ENCODE measurements around the gene PRKX.
A peak's percentile ranks its signal among the peaks of the same experiment; 100 is the strongest.
"Not testable (repeated sequence)": the region's sequence is repeated elsewhere in the genome, so short reads cannot be mapped to it uniquely, and the experiment has no call there.

PRKX gene

DNA sequence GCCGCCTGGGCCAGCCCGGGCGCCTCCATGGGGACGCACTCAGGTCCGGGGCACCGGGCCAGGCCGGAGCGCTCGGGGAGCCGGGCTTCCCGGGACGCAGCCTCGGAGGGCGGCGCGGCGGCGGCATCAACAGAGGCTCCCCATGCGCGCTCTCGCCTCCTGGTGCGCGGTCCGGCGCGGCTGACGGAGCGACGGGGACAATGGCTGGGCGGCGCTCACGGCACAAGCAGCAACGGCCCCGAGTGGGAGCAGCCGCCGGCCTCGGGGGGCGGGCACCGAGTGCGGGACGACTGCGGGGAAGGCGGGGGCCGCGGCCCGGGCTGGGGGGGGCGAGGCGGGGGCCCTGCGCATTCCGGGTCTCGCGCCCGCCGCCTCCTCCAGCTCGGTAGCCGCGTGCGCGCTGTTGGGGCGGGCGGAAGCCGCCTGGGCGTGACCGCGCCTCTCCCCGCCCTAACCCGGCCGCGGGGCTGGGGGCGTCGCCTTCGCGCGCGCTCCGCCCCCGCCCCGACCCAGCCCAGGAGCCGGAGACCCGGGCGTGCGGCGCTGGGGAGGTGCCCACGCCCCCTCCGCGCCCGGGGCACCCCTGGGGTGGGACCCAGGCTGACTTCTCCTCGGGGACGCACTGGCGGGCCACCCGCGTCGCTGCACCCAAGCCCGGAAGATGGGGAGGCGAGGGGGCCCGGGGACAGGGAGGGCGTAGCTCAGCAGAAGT lies at the start of gene PRKX:
PRKX (minus strand) TSS at position 425 of the 712 bp plus-strand sequence; CDS start at position 29, 396 bp downstream.
- DNase-seq: peak in 2 of 3 experiments; percentile 71 to 81

DNA sequence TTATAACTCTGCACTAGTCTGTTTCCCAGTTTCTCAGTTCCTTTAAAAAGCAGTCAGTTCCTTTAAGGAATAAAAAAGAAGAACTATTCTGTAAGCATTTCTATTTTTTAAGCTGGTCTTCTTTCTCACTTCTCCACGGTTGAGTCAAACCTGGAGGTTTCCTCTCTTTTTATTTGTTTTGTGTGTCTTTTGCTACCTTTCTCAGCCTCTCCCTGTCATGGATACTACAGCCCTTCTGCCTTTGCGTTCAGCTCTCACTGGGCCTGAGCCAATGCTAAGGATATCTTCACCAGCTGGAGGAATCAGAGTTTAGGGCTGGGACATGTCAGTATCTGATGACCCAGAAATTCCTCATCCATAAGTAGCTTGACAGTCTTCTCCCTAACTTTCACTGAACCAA lies 49.7 kb upstream of the PRKX start:
- no peak for DNase-seq

DNA sequence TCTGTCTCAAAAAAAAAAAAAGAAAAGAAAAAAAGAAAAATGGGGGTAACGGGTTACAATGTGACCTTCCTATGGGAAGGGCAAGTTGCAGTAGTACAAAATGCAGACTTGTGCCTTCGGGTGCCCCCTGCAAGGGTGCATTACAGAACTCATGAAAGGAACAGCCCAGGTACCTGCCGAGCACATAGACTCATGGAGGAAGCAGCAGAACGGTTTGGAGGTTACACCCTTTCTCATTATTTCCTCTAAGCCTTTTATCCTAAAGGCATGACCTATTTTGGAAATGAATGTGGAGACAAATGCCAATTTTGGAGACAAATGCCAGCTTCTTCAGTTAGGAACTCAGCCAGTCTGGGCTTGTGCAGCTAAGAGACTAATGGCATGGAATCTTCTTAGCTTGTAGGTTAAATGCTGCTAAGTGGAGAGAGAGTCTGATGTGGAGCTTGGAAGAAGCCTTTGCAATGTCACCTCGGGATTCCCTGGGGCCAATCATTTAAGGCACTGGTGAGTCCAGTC lies 44.1 kb upstream of the PRKX start:
- DNase-seq: no peak

DNA sequence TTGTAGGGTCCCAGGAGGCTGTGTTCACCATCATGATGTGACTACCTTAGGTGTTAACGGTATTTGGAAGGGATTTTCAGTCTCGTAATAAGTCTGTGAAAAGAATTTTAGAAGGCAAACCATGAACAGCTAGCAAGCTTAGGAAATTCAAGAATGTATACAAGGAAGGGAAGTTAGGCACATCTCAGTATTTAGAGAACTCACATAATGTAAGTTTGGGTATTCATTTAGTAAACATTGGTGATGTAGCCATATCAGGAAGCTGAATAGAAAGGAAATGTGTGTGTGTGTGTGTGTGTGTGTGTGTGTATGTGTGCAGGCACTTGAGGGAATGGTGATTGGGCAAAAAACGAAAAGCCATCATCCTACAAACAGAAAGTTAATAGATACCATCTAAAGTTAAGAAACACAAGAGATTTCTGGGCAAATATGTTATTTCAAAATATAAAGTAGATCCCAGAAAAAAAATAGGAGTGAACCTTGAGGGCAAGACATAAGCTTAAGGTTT lies 34.7 kb upstream of the PRKX start:
- DNase-seq: no peak

DNA sequence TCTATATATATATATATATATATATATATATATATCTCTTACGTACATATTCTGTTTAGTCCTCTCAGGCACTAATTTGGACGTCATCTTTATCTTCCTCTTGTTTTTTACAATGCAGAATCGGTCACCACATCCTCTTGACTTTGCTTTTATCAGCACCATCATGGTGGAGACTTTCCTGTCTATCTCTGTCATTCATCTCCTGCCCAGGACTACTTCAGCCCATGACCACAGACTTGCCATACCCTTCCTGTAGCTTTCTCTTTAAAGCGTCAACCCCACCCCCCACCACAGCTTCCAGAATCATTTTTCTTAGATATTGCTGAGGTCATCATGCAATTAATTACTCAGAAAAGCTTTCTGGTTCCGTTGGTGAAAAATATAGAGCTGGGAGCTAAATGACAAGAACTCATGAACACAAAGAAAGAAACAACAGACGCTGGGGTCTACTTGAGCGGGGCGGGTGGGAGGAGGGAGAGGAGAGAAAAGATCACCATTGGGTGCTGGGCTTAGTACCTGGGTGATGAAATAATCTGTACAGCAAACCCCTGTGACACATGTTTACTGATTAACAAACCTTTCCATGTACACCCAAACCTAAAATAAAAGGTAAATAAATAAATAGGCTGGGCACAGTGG lies 30.5 kb upstream of the PRKX start:
- DNase-seq: no peak

DNA sequence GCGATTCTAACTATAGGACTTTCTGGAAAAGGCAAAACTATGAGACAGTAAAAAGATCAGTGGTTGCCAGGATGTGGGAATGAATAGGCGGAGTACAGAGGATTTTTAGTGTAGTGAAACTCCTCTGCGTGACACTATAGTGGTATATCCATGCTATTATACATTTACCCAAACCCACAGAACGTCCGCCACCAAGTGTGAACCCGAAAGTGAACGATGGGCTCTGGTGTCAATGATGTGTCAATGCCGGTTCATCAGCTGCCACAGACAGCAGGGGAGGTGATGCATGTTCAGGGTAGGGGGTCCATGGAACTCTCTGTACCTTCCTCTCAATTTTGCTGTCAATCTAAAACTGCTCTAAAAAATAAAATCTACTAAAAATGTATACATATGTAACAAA lies 27.5 kb upstream of the PRKX start:
- DNase-seq: not testable (repeated sequence)

DNA sequence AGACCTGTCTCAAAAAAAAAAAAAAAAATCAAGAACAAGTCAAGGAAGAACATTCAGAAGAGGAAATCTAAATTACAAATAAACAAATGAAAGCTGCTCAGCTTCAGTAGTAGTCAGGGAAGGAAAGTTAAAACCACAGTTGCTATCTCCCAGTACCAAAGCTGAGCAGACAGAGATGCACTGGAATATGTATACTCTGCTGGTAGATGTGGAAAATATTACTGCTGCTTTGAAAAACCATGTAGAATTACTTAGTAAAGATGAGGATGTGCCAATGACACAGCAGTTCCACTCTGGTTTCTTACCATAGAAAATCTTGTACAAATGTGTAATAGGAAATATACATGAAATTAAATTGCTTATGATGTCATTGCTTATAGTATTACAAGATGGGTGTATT lies 25.1 kb upstream of the PRKX start:
- DNase-seq: no peak

DNA sequence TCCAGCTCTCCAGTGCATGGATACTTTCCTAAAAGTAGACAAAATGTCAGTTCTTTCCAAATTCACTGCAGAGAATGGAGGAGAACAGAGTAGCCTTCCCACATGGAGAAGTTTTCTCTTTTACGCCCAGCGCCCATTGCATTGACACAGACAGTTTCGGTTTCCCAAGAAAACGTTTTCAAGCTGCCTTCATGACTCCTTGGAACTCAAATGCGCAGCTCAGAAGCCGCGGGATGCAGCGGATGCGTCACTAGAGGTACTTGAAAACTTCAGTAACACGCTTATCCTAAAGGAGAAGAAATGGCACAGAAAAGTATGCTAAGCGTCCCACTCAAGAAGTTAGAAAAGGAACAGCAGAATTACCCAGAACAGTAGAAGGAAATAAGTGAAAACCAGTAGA lies 23.1 kb upstream of the PRKX start:
- DNase-seq: not testable (repeated sequence)

DNA sequence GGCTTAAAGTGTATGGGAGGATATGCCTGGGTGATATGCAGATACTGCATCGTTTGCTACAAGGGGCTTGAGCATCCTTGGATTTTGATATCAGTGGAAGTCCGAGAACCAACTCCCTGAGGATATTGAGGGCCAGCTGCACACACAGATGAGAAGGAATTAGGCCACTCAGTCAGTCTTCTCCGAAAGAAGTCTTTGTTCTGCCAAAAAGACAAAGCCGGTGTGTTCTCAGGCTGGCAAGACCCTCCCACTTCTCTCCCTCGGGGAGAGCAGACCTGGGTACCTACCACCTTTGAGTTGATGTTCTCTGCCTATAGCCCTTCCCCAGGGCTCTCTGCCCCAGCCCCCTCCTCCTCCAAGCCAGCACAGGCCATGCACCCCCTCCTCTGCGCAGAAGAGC lies 22.4 kb upstream of the PRKX start:
- not testable (repeated sequence) for DNase-seq

DNA sequence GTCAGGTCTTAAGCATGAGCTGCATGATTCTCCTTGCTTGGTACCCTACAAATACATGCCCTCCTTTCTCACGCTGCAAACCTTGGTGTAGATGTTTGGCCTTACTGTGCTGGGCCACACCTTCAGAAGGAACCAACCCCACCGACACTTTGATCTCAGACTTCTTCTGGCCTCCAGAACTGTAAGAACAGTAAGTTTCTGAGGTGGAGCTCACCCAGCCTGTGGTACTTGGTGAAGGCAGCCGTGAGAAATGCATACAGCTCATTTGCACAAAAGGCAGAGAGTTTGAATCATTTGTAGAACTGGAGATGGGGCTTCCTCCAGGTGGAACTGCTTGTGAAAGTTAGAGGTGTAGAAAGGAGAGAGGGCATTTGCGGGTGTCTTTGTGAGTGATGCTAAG lies 21.0 kb upstream of the PRKX start:
- not testable (repeated sequence) for DNase-seq

DNA sequence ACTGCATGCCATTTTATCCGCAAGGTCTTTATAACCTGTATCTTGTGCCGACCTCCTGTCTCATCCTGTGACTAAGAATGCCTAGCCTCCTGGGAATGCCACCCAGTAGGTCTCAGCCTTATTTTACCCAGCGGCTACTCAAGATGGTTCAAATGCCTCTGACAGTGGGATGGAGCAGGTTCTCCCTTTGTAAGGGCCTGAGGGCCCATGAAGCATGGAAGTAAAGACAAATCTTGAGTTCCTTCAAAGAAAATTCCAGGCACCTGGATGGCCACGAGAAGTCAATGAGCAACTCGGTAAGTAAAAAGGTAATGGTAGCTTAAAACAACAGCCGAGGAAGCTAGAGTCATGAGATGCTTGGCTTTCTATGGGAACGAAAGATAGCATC lies 19.6 kb upstream of the PRKX start:
- no peak for DNase-seq

DNA sequence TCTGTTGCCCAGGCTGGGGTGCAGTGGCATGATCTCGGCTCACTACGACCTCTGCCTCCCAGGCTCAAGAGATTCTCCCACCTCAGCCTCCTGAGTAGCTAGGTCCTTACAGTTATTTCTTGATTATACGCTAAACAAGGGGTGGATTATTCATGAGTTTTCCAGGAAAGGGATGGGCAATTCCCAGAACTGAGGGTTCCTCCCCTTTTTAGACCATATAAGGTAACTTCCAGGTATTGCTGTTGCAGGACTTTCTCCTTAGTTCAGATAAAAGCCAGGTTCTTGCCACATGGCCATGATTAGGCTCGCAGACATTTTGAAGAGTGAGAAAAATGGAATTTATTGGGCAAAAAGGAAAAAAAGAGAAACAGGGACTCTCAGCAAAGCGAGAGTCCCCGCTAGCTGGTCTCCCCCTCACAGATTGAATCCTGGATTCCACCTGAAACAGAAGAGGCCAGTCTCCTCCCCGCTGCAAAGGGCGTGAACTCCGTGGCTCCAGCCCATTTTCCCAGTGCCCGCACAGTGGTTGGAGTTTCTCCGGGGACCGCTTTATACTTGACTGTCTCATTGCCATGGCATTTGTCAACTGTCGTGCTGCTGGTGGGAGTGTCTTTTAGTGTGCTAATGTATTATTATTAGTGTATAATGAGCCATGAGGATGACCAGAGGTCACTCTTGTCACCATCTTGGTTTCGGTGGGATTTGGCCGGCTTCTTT lies 19.0 kb upstream of the PRKX start:
- DNase-seq: not testable (repeated sequence)

DNA sequence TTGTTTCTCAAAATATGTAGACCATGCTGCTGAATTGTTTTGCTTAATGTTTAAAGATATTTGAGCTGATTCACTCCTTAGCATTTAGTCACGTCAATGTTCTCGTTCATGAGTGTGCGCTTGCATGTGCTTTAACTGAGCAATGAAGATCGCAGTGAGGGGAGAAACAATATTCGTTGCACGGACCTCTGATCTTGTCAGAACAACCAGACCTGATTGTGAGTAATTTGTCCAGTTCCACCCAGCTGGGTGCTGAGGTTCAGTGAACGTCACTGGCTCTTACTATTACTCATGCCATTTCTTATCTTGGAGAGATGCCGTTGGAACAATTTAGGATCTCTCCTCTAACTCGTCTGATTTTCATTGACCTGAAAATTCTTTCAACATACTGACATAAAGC lies 15.0 kb upstream of the PRKX start:
- no peak for DNase-seq

DNA sequence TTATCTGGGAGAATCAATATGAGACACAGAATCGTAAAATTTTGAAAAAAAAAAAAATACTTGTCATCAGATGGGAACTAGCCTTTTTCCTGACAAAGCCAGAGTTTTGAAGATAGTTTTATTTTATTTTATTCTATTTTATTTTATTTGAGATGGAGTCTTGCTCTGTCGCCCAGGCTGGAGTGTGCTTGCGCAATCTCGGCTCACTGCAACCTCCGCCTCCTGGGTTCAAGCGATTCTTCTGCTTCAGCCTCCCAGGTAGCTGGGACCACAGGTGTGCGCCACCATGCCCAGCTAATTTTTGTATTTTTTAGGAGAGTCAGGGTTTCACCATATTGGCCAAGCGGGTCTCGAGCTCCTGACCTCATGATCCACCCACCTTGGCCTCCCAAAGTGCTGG lies 10.0 kb upstream of the PRKX start:
- DNase-seq: not testable (repeated sequence)

DNA sequence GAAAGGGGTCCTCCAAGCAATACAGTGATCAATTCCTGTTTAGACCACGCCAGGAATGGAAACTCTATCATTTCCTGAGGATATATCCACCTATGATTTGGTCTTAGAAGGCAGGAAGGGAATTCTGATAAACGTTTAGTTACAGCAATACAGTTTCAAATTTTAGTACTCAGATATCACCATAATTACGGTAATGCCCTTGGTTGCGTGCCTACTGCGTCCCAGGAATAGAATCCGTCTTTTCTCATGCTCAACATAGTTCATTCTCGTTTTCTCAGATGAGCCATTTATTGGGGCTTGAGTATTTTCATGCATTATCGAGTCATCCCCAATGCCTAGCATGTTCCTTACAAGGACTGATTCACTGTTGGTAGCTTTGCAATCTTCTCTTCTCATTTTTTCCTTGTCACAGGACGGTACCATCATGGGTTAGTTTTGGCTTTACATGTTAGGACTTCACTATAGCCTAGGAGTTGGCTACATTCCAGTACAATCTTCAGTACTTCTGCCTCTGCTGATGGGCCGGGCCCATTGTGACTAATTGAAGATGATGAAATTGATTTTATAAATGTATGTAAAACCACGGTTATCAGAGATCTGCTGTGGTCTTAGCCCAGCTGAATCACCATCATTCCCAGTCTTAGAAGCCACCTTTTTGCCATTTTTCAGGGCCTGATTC lies 4.4 kb upstream of the PRKX start:
- DNase-seq: no peak

DNA sequence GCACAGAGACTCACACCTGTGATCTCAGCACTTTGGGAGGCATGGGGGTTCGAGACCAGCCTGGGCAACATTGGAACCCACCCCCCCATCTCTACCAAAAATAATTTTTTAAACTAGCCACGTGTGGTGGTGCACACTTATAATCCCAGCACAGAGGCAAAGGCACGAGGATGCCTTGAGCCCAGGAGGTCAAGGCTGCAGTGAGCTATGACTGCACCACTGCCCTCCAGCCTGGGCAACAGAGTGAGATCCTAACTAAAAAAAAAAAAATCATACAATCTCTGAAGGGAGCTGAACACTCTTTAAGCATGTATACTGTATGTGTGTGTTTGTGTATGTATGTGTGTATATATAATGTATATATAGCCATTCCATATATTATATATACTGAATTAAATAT lies 2.5 kb upstream of the PRKX start:
- no peak for DNase-seq

DNA sequence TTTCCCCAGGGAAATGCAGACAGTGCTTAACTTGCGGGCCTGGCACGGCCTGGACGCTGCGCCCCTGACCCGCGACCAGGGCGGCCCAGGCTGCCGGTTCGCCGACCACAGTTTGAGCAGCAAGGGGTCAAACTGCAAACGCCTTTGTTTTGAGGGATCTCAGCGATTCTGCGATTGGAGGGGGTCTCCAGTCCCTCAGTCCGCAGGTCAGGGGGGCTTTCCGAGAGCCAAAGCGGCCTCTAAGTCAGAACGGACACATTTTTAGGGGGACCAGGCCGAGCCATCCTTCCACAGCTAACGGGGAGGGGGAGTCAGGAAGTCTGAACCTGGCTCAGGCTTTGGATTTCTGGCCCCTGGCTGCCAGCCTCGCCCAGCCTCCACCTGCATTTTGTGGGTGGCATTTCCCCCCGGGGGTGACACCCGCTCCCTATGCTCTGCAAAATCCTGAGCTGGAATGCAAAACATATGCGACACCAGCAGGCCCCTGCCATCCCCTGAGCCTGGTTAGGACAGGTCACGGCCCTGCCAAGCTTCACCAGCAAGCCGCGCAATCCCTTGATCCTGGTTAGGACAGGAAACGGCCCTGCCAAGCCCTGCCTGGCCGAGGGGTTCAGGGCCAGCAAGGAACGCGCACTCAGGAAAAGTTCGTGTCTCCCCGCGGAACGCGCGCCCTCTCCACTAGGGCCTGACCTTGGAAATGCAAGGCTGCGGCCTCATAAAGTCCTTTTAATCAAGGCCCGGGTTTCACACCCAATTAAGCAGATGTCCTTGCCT lies 1.4 kb upstream of the PRKX start:
- DNase-seq: not testable (repeated sequence)

DNA sequence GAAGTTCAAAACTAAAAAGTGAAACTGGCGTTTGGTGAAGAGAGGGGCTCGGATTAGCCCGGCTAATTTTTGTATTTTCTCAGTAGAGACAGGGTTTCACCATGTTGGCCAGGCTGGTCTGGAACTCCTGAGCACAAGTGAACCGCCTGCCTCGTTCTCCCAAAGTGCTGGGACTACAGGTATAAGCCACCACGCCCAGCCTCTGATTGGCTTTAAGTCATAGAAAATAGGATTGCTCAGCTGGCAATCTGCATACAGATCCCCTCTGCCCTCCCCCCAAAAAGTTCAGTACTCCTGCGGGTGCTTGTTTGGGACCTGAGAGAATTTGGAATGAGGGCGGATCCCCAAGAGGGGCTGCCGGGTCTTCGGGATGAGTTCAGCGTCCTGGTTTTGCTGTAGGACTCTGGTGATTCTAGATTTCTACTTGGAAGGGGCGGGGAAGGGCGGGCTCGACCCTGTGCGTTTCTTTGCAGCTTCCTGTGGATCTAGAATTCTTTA lies 537 bp upstream of the PRKX start:
- no peak for DNase-seq

DNA sequence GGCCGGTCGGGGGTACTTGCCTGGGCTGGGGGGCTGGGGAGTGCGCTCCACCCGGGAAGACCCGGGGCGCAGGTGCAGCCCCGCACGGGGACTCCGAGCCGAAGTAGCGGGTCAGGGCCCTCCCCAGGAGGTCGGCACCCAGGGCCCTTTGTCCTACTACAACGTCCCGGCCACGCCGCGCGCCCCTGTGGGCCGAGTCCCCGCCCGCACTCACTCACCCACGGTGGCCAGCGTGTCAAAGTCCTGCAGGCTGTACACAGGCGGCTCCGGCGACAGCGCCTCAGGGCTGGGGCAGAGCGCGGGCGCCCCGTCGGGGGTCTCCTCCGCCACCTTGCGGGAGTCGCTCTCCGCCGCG lies 602 bp downstream of the PRKX start:
- DNase-seq: no peak

DNA sequence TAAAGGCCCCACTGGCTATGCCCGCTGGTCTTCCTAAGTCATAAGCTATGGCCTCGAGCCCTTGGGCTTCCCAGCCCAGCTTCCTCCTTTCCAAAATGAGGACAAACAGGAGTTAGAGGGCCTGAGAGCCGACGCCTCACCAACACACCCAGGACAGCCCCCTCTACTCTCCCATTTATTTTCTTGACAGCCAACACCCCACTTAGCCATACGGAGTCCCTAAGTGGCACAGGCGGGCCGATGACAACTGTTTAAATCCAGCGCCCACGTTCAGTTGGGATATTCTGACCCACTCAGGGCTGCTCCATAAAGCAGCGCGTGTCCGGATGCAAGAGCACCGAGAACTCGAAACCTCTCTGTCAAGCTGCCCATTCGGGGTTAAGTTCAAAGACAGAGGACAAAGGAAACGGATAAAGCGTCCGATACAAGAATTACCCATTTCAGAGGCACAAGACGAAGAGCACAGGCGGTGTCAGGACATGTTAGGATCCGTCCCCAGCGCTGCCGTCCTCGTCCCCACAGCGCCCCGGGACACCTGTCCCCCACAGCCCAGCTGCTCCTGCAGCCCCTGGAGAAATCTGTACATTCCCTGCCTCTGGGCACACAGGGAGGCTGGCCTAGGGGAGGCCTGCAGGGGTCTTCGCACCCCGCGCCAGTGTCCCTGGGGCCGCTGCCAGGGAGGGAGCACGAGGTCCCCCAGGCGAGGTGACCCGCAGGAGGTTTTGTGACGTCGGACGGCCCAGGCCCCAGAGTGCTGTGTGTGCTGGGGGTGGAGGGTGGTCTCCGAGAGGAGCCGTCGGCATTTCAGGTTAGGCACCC lies 1.2 kb downstream of the PRKX start:
- no peak for DNase-seq

DNA sequence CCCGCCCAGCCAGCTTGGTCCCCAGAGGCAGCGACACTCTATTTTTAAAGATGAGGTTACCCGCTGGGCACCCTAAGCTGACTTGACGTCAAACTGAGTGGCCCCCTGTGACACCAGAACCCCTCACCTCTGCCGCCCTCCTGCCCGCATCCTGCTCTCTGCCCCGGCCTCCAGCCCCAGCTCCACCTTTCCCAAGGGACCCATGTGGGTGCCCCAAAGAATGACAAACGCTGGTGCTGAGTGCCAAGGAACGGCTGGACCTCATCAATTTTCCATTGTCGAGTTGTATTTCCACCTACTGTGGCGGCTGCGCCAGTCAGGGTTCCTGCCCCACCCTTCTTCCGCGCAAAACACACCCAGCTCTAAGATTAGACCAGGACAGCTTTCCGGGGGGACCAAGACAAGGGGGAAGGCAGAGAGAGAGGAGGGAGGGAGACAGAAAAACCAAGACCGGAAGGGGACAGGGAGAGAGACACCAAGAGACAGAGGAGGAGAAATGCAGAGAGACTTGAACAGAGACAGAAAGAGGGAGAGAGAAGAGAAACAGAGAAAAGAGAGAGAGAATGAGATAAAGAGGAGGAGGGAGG lies 2.0 kb downstream of the PRKX start:
- DNase-seq: no peak
